ENCODE data around the gene CD300LG. TPM values are rescaled to one million over a fixed set of nuclear protein-coding genes. Genes with fewer than 3 reads are reported as not detected.

Gene CD300LG
- total RNA-seq, 1 experiment from 2014 or later: not detected

- intact Hi-C loops (cut with micrococcal nuclease; ENCODE audit: unreplicated experiment): no loop called here
- H3K4me3 ChIP-seq (ENCODE audit: low read depth, low read length, poor library complexity, severe bottlenecking): no peak overlapping the region
- no peaks in the 10 kb centered on the region for H3K27me3 ChIP-seq (replicated peaks; ENCODE audit: insufficient read depth, low read depth, low read length, poor library complexity)
- no peaks in the 10 kb centered on the region for H3K9me3 ChIP-seq (ENCODE audit: low read depth, low read length, poor library complexity, severe bottlenecking)
- TF ChIP-seq EZH2 (IDR thresholded peaks at IDR 0.05; ENCODE audit: borderline replicate concordance, low read depth, low read length, poor library complexity, severe bottlenecking) (no peak), CTCF (conservative IDR thresholded peaks at IDR 0.05; ENCODE audit: low read depth, low read length) (no peak)
- no peaks in the 10 kb centered on the region for H3K36me3 ChIP-seq (ENCODE audit: insufficient read depth, low read length, poor library complexity, severe bottlenecking)
- POLR2A ChIA-PET (ENCODE audit: low non-redundant PET): no interaction called here
- no TSS peak for BruUV-seq (replicated peaks)
- H3K4me1 ChIP-seq (ENCODE audit: insufficient read depth, low read length, poor library complexity, severe bottlenecking): peaks cover 4% of the 10 kb centered on the region
- no peak for DNase-seq (ENCODE audit: low spot score)
- no peak overlapping the region for H3K27ac ChIP-seq (ENCODE audit: low read depth, low read length, poor library complexity, severe bottlenecking)
- CTCF ChIA-PET: interaction anchor here (0.7 kb wide), 1 partner anchor 228 kb away, joined by 3 read pairs; no protein-coding TSS in a partner anchor
Observed at GRCh38 chr17:43909537-43910231, 62.7 kb downstream of the CD300LG start.

DNA sequence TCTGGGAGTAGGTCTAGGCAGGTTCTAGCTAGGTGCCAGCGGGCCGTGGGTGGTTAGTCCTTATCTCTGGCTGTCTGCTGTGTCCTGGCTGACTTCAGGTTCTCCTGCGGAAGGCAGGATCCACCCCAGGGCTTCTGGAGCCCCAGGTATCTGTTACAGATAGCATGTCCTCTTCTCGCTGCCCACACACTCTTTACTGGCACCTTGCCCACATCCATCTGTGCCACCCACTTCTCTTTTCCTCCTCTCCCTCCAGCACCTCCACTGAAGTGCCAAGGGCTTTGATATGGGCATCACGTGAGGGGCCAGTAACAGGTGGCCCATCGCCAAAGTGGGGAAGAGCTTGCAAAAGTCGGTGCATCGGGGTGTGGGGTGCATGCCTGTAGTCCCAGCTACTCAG is 64.9 kb downstream of the CD300LG start:
- no peaks in the 10 kb centered on the region for H3K27me3 ChIP-seq (replicated peaks; ENCODE audit: insufficient read depth, low read depth, low read length, poor library complexity)
- intact Hi-C loops (cut with micrococcal nuclease; ENCODE audit: unreplicated experiment): no loop called here
- ChIA-PET POLR2A (ENCODE audit: low non-redundant PET) (no interaction called here), CTCF (no interaction called here)
- no peaks in the 10 kb centered on the region for H3K4me1 ChIP-seq (ENCODE audit: insufficient read depth, low read length, poor library complexity, severe bottlenecking)
- no peak for DNase-seq (ENCODE audit: low spot score)
- no peak for TF ChIP-seq CTCF (conservative IDR thresholded peaks at IDR 0.05; ENCODE audit: low read depth, low read length)
- no peak for TF ChIP-seq EZH2 (IDR thresholded peaks at IDR 0.05; ENCODE audit: borderline replicate concordance, low read depth, low read length, poor library complexity, severe bottlenecking)
- no TSS peak for BruUV-seq (replicated peaks)
- no peak overlapping the region for H3K27ac ChIP-seq (ENCODE audit: low read depth, low read length, poor library complexity, severe bottlenecking)
- H3K36me3 ChIP-seq (ENCODE audit: insufficient read depth, low read length, poor library complexity, severe bottlenecking): no peaks in the 10 kb centered on the region
- no peak overlapping the region for H3K4me3 ChIP-seq (ENCODE audit: low read depth, low read length, poor library complexity, severe bottlenecking)
- H3K9me3 ChIP-seq (ENCODE audit: low read depth, low read length, poor library complexity, severe bottlenecking): no peaks in the 10 kb centered on the region

DNA sequence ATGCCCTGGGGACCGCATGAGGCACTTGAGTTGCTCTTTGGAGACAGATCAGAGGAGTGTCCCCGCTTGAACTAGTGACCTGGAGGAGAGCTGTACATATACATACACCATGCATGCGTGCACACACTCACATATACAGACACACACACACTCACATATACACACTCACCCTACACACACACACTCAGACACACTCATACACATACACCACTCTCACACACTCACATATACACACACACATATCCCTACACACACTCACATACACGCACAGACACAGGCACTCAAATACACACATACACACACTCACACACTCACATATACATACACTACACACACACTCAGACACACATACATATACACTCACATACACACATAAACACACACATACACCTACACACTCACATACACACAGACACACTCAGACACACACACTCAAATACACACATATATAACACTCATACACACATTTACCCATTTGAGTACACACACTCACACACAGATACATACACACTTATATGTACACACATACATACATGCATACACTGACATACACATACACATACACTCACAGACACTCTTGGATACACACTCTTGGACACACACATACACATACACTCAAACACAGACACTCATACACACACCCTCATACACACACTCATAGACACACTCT is 65.8 kb downstream of the CD300LG start:
- no peaks in the 10 kb centered on the region for H3K36me3 ChIP-seq (ENCODE audit: insufficient read depth, low read length, poor library complexity, severe bottlenecking)
- no peak overlapping the region for H3K27ac ChIP-seq (ENCODE audit: low read depth, low read length, poor library complexity, severe bottlenecking)
- H3K4me3 ChIP-seq (ENCODE audit: low read depth, low read length, poor library complexity, severe bottlenecking): no peak overlapping the region
- no peaks in the 10 kb centered on the region for H3K27me3 ChIP-seq (replicated peaks; ENCODE audit: insufficient read depth, low read depth, low read length, poor library complexity)
- H3K4me1 ChIP-seq (ENCODE audit: insufficient read depth, low read length, poor library complexity, severe bottlenecking): no peaks in the 10 kb centered on the region
- no peak for DNase-seq (ENCODE audit: low spot score)
- POLR2A ChIA-PET (ENCODE audit: low non-redundant PET): interaction anchor here (0.7 kb wide), 1 partner anchor 10 kb away, joined by 3 read pairs; no protein-coding TSS in a partner anchor
- no peak for TF ChIP-seq EZH2 (IDR thresholded peaks at IDR 0.05; ENCODE audit: borderline replicate concordance, low read depth, low read length, poor library complexity, severe bottlenecking)
- no peak for TF ChIP-seq CTCF (conservative IDR thresholded peaks at IDR 0.05; ENCODE audit: low read depth, low read length)
- no peaks in the 10 kb centered on the region for H3K9me3 ChIP-seq (ENCODE audit: low read depth, low read length, poor library complexity, severe bottlenecking)
- no TSS peak for BruUV-seq (replicated peaks)
- intact Hi-C loops (cut with micrococcal nuclease; ENCODE audit: unreplicated experiment): no loop called here
- CTCF ChIA-PET: no interaction called here

Other genes with a start within 250 kb of the CD300LG start
- 0.82 and 1.1 TPM in 2 replicates for gene MEOX1, start 185.3 kb upstream of the CD300LG start, total RNA-seq (2021)
- not detected in 2 replicates for gene SOST, start 88.4 kb upstream of the CD300LG start, total RNA-seq (2021)
- 20.4 and 22.9 TPM in 2 replicates for gene DUSP3, start 68.2 kb upstream of the CD300LG start, total RNA-seq (2021)
- not detected in 2 replicates for gene CFAP97D1, start 66.7 kb upstream of the CD300LG start, total RNA-seq (2021)
- 5.7 and 7.7 TPM in 2 replicates for gene MPP3, start 14.0 kb upstream of the CD300LG start, total RNA-seq (2021)
- 2.6 and 4.0 TPM in 2 replicates for gene MPP2, start 60.4 kb downstream of the CD300LG start, total RNA-seq (2021)
- gene PPY, start 95.3 kb downstream of the CD300LG start, total RNA-seq (2021): not detected in 2 replicates
- not detected in 2 replicates for gene PYY, start 106.8 kb downstream of the CD300LG start, total RNA-seq (2021)
- gene NAGS, start 157.4 kb downstream of the CD300LG start, total RNA-seq (2021): 0.24 and 0.50 TPM in 2 replicates
- 12.7 TPM in 2 replicates for gene TMEM101, start 167.8 kb downstream of the CD300LG start, total RNA-seq (2021)
- 47.5 and 52.5 TPM in 2 replicates for gene LSM12, start 219.5 kb downstream of the CD300LG start, total RNA-seq (2021)
- 47.0 and 57.9 TPM in 2 replicates for gene G6PC3, start 223.6 kb downstream of the CD300LG start, total RNA-seq (2021)